ENCODE measurements around the gene HOXA5.

DNA sequence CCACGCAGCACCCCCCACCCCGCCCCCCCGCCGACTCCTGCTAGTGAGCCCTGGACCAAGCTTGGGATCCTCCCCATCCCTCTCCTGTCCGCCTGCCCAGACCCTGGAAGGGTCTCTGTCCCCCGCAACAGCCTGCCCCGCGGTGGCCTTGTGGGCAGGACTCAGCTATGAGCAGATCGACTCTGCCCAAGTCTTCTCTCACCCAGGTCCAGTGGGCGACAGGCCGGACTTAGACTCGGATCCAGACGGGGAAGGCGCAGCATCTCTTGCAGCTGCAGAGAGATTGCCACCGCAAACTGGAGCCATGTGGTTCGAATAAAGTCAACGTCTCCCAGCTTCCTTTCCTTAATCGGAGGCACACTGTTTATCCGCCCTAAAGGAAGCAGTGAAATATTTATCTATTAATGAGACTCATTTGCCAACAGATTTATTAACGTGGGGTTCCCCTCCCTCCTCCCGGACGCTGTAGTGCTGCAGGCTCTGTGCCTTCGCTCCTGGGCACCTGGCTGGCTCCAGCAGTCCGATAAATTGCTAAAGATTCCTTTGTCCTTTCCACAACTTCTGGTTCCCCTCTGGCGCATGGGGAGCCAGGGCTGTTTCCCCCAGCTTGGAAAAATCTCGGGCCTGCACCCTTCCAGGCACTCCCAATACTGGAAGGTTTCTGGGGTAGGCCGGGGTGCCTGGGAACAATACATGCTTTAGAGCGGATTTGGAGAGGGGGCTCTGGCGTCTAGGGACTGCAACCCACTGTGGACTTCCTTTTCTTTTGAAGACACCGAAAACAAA lies 13.6 kb upstream of the HOXA5 start:
- TF ChIP-seq EZH2 (optimal IDR thresholded peaks at IDR 0.05; ENCODE audit: low read depth, low read length) = no peak
- TF ChIP-seq, protein P1, sequence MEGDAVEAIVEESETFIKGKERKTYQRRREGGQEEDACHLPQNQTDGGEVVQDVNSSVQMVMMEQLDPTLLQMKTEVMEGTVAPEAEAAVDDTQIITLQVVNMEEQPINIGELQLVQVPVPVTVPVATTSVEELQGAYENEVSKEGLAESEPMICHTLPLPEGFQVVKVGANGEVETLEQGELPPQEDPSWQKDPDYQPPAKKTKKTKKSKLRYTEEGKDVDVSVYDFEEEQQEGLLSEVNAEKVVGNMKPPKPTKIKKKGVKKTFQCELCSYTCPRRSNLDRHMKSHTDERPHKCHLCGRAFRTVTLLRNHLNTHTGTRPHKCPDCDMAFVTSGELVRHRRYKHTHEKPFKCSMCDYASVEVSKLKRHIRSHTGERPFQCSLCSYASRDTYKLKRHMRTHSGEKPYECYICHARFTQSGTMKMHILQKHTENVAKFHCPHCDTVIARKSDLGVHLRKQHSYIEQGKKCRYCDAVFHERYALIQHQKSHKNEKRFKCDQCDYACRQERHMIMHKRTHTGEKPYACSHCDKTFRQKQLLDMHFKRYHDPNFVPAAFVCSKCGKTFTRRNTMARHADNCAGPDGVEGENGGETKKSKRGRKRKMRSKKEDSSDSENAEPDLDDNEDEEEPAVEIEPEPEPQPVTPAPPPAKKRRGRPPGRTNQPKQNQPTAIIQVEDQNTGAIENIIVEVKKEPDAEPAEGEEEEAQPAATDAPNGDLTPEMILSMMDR (IDR thresholded peaks at IDR 0.05; ENCODE audit: low read length) = no peak

Measured in MM.1S (cell line).